C4-2B (cell line): ENCODE measurements around the gene RNH1.

ENCODE experiments used
- CTCF ChIP-seq: fragments of 450-650 bp; conservative IDR thresholded peaks from 2 replicates; pipeline ENCODE4 v1.5.1; 2017; ENCODE audit warnings: mild to moderate bottlenecking
- ZFX ChIP-seq: fragments of 450-650 bp; IDR thresholded peaks from 2 replicates; pipeline ENCODE4 v1.6.1; 2017

GRCh38 chr11:452203-452744 is 54.8 kb downstream of the RNH1 start:
- TF ChIP-seq CTCF: no peak
- no peak for TF ChIP-seq ZFX
